ENCODE data around the gene MTHFD2L.

DNA sequence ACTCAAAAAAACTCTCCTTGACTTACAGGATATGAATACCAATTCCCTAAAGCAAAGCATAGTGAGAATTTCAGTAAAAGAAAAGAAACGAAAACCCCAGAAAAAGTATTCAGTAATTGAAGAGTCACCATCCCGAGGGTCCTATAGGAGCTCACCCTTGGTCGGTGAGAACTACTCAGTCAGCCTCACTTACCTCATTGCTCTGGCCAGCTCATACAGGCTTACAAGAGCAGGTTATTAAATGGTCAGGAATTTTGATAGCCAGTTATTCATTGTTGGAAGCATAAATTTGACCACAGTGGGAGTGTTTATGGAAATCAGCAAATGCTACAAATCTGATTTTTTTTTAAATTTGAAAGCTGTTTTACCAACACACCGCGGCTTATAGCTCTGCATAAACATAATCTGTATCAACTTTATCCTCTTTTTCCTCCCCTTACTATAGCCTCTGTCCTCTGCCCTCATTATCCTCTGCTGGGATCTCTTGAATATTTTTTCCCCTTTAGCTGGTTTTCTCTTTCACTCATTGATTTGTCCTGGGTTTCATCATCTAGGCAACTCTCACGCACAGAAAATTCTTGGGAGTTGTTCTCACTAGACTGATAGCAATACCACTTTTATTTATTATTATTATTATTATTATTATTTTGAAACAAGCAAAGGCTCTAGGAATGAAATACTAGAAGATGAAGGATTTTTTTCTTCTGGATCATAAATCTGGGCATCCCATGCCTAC, 47.9 kb upstream of the MTHFD2L start:
- TF ChIP-seq POLR2AphosphoS5 (IDR thresholded peaks at IDR 0.05; ENCODE audit: low read depth, low read length) (no peak), TEAD4 (IDR thresholded peaks at IDR 0.05; ENCODE audit: low read depth, low read length) (no peak), CEBPB (IDR thresholded peaks at IDR 0.05; ENCODE audit: low read depth, low read length) (no peak), BRCA1 (IDR thresholded peaks at IDR 0.05; ENCODE audit: low read depth, low read length) (no peak), SAP30 (IDR thresholded peaks at IDR 0.05; ENCODE audit: insufficient read depth, insufficient replicate concordance, low read length) (no peak), EGR1 (IDR thresholded peaks at IDR 0.05; ENCODE audit: borderline replicate concordance, low read depth, low read length) (no peak), KDM5A (IDR thresholded peaks at IDR 0.05; ENCODE audit: low read length) (no peak), CHD2 (IDR thresholded peaks at IDR 0.05; ENCODE audit: low read length) (no peak), POLR2A (IDR thresholded peaks at IDR 0.05; ENCODE audit: control extremely low read depth in 1 of 2, low read depth in 2 of 2, low read length in 2 of 2) (no peak), EZH2 (IDR thresholded peaks at IDR 0.05; ENCODE audit: low read depth, low read length, severe bottlenecking) (no peak), SP1 (IDR thresholded peaks at IDR 0.05; ENCODE audit: low read depth, low read length) (no peak)
- TF ChIP-seq, protein P1, sequence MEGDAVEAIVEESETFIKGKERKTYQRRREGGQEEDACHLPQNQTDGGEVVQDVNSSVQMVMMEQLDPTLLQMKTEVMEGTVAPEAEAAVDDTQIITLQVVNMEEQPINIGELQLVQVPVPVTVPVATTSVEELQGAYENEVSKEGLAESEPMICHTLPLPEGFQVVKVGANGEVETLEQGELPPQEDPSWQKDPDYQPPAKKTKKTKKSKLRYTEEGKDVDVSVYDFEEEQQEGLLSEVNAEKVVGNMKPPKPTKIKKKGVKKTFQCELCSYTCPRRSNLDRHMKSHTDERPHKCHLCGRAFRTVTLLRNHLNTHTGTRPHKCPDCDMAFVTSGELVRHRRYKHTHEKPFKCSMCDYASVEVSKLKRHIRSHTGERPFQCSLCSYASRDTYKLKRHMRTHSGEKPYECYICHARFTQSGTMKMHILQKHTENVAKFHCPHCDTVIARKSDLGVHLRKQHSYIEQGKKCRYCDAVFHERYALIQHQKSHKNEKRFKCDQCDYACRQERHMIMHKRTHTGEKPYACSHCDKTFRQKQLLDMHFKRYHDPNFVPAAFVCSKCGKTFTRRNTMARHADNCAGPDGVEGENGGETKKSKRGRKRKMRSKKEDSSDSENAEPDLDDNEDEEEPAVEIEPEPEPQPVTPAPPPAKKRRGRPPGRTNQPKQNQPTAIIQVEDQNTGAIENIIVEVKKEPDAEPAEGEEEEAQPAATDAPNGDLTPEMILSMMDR (IDR thresholded peaks at IDR 0.05; ENCODE audit: control extremely low read depth in 1 of 3, insufficient read depth in 1 of 3, low read depth in 1 of 3, low read length in 3 of 3) = no peak

Measured in H1 (cell line).